ENCODE measurements around the gene TMEM164.

TMEM164 gene

DNA sequence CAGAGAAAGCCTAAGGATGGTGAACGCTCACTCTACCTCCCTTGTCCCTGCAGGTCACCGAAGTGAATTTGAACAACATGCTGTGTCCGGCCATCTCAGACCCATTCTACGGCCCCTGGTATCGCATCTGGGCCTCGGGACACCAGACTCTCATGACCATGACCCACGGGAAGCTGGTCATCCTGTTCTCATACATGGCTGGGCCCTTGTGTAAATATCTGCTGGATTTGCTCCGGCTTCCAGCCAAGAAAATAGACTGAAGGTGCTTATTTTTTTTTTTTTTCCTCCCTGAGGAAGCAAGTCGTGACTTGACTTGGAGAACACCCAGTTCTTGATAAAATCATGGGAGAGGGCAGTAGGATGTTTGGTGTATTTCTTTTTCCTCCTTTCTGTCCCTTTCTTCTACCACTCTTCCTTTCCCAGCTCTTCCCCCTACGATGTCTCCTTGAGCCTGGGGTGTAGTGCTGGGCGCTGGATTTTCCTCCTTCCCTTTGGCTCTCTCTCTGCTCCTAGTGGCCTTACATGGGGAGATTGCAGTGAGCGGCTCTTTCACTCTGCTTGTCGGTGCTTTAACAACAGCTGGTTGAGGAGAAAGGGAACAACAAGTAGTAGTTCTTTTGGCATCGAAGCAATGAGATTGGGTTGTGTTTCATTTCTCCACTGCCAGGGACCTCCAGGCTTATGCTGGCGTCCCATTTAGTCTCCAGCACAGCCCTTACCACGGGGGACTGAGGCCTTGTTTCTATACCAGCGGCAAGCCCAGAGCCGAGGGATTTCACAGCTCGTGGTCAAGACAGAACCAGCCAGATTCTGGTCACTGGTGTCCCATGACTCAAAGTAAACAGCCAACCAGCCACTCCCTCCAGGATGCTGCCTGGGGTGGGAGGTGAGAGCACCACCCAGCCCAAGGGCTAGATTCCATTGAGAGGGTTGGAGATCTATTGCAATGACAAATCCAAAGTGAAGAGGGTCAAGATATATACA is 170.6 kb downstream of the TMEM164 start:
- no peak for DNase-seq

- no peak for DNase-seq
These were observed 172.2 kb downstream of the TMEM164 start for GRCh38 chrX:110175146-110175545.

DNA sequence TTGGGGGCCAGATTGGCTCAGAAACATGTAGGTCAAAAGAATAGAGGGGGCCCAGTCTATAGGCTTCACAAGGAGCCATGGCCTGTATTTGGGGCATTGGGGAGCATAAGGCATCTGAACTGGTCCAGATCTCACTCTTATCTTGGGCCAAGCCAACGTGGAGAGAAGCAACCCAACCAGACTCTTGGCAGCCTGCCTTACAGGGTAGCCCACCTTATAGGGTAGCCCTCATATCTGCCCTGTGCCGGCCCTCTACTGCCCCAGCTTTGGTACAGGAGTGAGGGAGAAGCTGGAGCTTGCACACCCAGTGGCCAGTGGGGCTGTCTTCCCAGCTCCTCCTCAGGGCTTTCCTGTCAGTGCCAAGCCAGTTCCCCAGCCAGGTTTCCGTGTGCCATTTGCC is 172.8 kb downstream of the TMEM164 start:
- DNase-seq = no peak

GRCh38 chrX:110178179-110178865 is 175.4 kb downstream of the TMEM164 start:
- DNase-seq = no peak

DNA sequence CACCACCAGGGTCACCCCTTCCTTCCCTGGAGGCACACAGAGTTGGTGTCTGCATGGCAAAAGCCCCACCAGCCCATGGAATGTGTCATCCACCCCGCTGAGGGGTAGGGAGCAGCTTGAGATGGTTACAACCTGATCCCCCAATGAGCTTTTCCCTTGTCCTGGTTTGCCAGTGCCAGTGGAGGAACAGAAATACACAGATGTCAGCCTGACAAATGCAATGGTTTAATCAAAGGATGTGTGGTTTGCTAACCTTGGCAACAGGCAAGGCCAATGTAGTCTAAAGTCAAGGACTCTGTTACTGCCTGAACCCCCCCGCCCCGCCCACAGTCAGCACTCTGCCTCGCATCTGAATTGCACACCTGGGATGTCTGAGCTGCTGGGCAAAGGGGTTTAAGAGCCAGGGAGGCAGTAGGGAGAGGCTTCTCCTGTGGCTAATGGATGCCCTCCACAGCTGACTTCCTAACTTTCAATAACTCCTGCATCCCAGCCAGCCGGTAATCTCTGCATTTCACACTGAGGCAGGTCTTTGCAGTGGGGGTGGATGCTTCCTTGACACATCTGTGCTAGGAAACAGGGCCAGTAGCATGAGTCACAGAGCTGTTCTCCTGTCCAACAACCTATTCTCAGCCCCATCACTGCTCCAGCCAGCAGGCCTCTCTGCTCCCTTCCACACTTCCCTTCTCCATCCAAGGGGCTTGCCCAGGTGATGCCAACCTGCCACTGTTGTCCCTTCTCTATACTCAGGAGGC is 177.4 kb downstream of the TMEM164 start:
- DNase-seq = no peak

DNA sequence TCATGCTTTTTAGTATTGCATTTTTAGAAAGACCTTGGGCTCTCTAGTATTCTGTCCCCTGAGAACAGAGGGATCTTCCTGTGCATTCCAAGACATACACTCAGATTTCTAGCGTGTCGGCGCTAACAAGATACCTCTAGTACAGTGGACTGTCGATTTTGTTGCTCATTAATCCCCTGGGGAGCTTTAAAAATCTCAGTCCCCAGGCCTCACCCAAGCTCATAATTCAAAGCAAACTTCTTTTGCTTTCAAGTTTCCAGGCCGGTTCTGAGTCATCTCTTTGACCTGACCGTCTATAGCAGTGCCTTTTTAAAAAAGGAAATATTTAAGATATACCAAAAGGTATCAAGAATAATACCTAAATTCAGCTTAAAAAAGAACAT is 178.0 kb downstream of the TMEM164 start:
- no peak for DNase-seq

- no peak for DNase-seq
These were observed 178.7 kb downstream of the TMEM164 start for GRCh38 chrX:110181459-110182137.

- no peak for DNase-seq
These were observed 179.4 kb downstream of the TMEM164 start for GRCh38 chrX:110182362-110182761.

DNA sequence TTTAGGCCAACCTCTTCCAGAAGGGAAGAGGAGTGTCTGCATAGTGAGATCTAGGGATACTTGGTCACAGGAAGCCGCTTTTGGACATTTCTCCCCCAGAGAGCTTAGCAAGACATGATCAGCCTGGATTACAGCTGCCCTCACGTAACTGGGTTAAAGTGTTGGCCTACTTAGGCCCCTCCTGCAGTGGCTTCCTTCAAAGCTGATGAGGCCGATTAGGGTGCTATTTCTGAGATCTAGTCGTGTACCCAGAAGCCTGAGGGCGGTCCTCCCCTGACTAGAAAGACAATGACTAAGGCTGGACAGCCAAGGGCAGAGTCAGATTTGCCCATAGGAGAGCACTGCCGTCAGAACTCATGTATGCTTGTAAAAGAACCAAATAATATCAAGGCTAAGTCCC is 180.0 kb downstream of the TMEM164 start:
- DNase-seq = no peak

DNA sequence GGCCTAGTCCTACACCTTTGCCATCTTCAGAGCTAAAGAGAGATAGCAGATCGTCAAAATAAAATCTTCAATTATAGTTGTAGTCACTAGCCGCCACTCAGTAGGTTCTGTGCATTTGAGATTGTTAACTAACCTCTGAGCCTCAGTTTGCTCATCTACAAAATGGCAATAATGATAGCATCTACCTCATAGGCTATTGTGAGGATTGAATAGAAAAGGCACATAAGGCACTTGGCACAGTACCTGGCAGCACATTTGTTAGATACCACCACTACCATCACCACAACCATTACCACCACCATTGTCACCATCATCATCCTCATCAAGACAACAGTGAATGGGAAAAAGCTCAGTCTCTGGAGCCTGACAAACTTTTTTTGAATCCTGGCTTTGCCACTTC is 180.4 kb downstream of the TMEM164 start:
- DNase-seq = no peak

- no peak for DNase-seq
These were observed 186.0 kb downstream of the TMEM164 start for GRCh38 chrX:110188701-110189558.

- no peak for DNase-seq
These were observed 189.6 kb downstream of the TMEM164 start for GRCh38 chrX:110192516-110192915.

GRCh38 chrX:110194977-110195376 is 192.1 kb downstream of the TMEM164 start:
- no peak for DNase-seq

GRCh38 chrX:110201799-110202198 is 198.9 kb downstream of the TMEM164 start:
- DNase-seq = no peak

- no peak for DNase-seq
These were observed 202.1 kb downstream of the TMEM164 start for GRCh38 chrX:110204986-110205385.

DNA sequence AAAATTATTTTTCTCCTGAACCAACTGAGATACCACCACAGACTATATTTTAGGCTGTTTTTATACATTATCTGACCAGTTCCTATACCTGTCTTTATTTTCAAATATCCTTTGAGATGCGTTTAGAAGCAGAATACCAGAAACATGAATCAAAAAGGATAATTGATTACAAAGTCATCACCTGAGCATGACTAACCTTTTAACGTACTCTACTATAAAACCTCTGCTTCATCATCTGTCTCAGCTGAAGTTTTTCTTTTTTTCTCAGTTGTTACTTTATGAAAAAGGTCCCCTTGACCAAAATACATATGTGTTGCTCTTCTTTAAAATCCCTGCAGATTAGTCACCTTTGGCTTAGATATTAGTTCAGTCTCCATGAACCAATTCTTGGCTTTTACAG is 205.2 kb downstream of the TMEM164 start:
- no peak for DNase-seq

DNA sequence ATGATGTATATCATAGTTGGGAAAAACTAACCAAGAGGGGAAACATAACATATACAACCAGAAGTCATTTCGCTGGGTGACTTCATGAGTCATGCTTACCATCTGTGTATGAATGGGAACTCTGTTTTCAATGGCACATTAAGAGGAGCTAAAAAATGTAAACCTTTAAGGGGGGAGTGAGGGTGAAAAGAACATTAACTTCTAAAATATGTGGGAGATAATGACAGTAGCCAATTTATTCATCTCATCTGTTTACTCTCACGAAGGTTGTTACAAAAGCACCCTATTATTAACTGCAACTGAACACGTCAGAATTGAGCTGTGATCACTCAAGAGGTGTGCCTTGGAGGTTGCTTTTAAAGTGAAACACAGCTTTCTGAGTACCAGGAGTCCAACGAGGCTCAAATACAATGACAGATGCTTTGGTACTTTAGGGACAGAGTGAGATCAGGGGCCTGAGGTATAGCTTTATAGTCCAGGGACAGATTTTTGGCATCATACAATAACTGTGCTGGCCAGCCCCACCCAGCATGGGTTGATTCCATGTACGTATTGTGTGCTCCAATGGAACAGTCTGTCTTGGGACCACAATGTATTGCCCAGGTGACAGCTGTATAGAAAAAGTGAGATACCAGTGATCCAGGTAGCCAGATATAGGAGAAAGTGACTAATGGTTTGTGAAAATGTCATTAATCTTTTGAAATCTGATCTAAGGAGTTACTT is 207.7 kb downstream of the TMEM164 start:
- DNase-seq = peak; percentile 15

- peak; percentile 0 for DNase-seq
These were observed 208.4 kb downstream of the TMEM164 start for GRCh38 chrX:110211340-110211739.

DNA sequence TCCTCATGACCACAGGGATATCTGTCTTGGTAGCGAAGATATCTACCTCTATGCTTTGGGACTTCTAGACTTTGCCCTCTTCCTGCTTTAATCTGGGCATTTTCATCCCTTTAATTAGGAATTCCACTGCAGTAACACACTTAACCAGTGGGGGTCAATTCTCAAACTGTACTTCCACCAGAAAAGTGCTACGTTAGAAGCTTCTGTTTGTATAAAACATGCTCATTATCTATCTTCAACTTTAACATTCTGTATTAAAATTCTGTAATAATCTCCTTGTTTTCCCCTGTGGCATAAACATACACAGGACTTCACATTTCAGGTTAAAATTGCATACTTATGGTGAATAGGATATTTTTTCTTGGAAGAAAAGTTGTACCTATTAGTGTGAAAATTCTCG is 209.4 kb downstream of the TMEM164 start:
- DNase-seq = no peak

DNA sequence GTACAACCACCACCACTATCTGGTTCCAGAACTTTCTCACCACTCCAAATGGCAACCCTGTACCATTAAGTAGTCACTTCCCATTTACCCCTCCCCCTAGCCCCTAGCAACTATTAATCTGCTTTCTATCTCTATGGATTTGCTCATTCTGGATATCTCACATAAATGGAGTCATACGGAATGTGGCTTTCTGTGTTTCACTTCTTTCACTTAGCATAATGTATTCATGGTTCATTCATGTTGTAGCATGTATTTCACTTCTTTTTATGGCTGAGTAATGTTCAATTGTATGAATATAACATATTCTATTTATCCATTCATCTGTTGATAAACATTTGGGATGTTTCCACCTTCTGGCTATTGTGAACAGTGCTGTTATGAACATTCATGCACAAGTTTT is 210.3 kb downstream of the TMEM164 start:
- DNase-seq = no peak

GRCh38 chrX:110214684-110215083 is 211.8 kb downstream of the TMEM164 start:
- DNase-seq = no peak
